Activated CD8-positive, alpha-beta T cell treated with anti-CD3 and anti-CD28 coated beads, Interleukin-2, amount 10 ng/mL, durations not matched to agents 7 days and 5 days (primary cell): ENCODE data around the gene TMEM156. TPM values are rescaled to one million over a fixed set of nuclear protein-coding genes. Genes with fewer than 3 reads are reported as not detected.
"Not testable (repeated sequence)": the region's sequence is repeated elsewhere in the genome, so short reads cannot be mapped to it uniquely, and the experiment has no call there.

Experiments
- ATAC-seq: fragments of 150-1000 bp; cut with Tn5 transposase; one replicate; pipeline ENCODE4 v1.10.0; 2021; ENCODE audit warnings: moderate library complexity
- CTCF ChIA-PET: fragments of 350-600 bp; sonication (Branson Sonifier 250); formaldehyde crosslinking; loops from one replicate; lab custom pipeline; 2021; ENCODE audit warnings: antibody characterized with exemption; lab: Charles Lee
- POLR2A ChIA-PET: fragments of 350-600 bp; sonication (Branson Sonifier 250); formaldehyde crosslinking; loops from one replicate; lab custom pipeline; 2021; ENCODE audit warnings: antibody characterized with exemption; lab: Charles Lee
- DNase-seq: peaks from one replicate; pipeline ENCODE4 v3.0.0-alpha.2; 2020
- H3K27ac Mint-ChIP-seq: one replicate; pipeline ENCODE4 v1.8.0; 2021; ENCODE audit warnings: mild to moderate bottlenecking, mixed read lengths
- H3K27me3 Mint-ChIP-seq: one replicate; pipeline ENCODE4 v1.8.0; 2021; ENCODE audit warnings: low read depth, mixed read lengths
- H3K36me3 Mint-ChIP-seq: one replicate; pipeline ENCODE4 v1.8.0; 2021; ENCODE audit warnings: low read depth, mixed read lengths
- H3K4me1 Mint-ChIP-seq: one replicate; pipeline ENCODE4 v1.8.0; 2021; ENCODE audit warnings: low read depth, mixed read lengths
- H3K4me3 Mint-ChIP-seq: one replicate; pipeline ENCODE4 v1.8.0; 2021; ENCODE audit warnings: mild to moderate bottlenecking, mixed read lengths
- H3K9me3 Mint-ChIP-seq: one replicate; pipeline ENCODE4 v1.8.0; 2022; ENCODE audit warnings: mixed read lengths; ENCODE audit not compliant: insufficient read depth
- total RNA-seq, 2 experiments: library from RNA; stranded (reverse); gene quantifications; one replicate each; pipeline ENCODE4 v1.2.3, GENCODE V29; 2021

The TMEM156 gene
- total RNA-seq, 2 experiments from 2014 or later = 12.4 to 14.1 TPM

- CTCF ChIA-PET = interaction anchor here (1.2 kb wide), 1 partner anchor 121 kb away, joined by 4 read pairs; no protein-coding TSS in a partner anchor
- POLR2A ChIA-PET = interaction anchor here (0.6 kb wide), 1 partner anchor 37 kb away, joined by 4 read pairs; no protein-coding TSS in a partner anchor
- Mint-ChIP-seq H3K27me3 (no peaks in the 10 kb centered on the region), H3K27ac (no peak overlapping the region), H3K9me3 (no peaks in the 10 kb centered on the region), H3K36me3 (peaks cover 45% of the 10 kb centered on the region), H3K4me1 (peaks cover 25% of the 10 kb centered on the region), H3K4me3 (no peak overlapping the region)
- DNase-seq (no peak), ATAC-seq (no peak)
Measured at GRCh38 chr4:39024311-39024865, 7.8 kb downstream of the TMEM156 start.

- no peaks in the 10 kb centered on the region for H3K27me3 Mint-ChIP-seq
- CTCF ChIA-PET = no interaction called here
- H3K4me1 Mint-ChIP-seq = peaks cover 13% of the 10 kb centered on the region
- POLR2A ChIA-PET = no interaction called here
- H3K4me3 Mint-ChIP-seq = no peak overlapping the region
- peaks cover 8% of the 10 kb centered on the region for H3K9me3 Mint-ChIP-seq
- DNase-seq = no peak
- peaks cover 48% of the 10 kb centered on the region for H3K36me3 Mint-ChIP-seq
- ATAC-seq = no peak
- H3K27ac Mint-ChIP-seq = no peak overlapping the region
Measured at GRCh38 chr4:39023059-39023458, 9.2 kb downstream of the TMEM156 start.

- Mint-ChIP-seq H3K9me3 (peaks cover 16% of the 10 kb centered on the region), H3K4me1 (peaks cover 10% of the 10 kb centered on the region), H3K36me3 (peaks cover 55% of the 10 kb centered on the region), H3K27ac (no peak overlapping the region), H3K4me3 (no peak overlapping the region), H3K27me3 (no peaks in the 10 kb centered on the region)
- DNase-seq (no peak), ATAC-seq (no peak)
- ChIA-PET CTCF (no interaction called here), POLR2A (no interaction called here)
Measured at GRCh38 chr4:39022241-39022640, 10.0 kb downstream of the TMEM156 start.

- ChIA-PET CTCF (no interaction called here), POLR2A (no interaction called here)
- Mint-ChIP-seq H3K4me1 (peaks cover 7% of the 10 kb centered on the region), H3K36me3 (peaks cover 57% of the 10 kb centered on the region), H3K27me3 (no peaks in the 10 kb centered on the region), H3K9me3 (peaks cover 19% of the 10 kb centered on the region), H3K27ac (no peak overlapping the region), H3K4me3 (no peak overlapping the region)
- DNase-seq (no peak), ATAC-seq (no peak)
Measured at GRCh38 chr4:39021631-39022030, 10.6 kb downstream of the TMEM156 start.

GRCh38 chr4:39020130-39020529 lies 12.1 kb downstream of the TMEM156 start:
- H3K9me3 Mint-ChIP-seq = peaks cover 32% of the 10 kb centered on the region
- no peaks in the 10 kb centered on the region for H3K4me1 Mint-ChIP-seq
- H3K27me3 Mint-ChIP-seq = no peaks in the 10 kb centered on the region
- ChIA-PET CTCF (no interaction called here), POLR2A (no interaction called here)
- H3K4me3 Mint-ChIP-seq = no peak overlapping the region
- no peak overlapping the region for H3K27ac Mint-ChIP-seq
- DNase-seq (no peak), ATAC-seq (no peak)
- H3K36me3 Mint-ChIP-seq = peaks cover 64% of the 10 kb centered on the region

- no peak overlapping the region for H3K27ac Mint-ChIP-seq
- DNase-seq (no peak), ATAC-seq (no peak)
- ChIA-PET POLR2A (no interaction called here), CTCF (no interaction called here)
- H3K4me3 Mint-ChIP-seq = no peak overlapping the region
- peaks cover 36% of the 10 kb centered on the region for H3K9me3 Mint-ChIP-seq
- no peaks in the 10 kb centered on the region for H3K4me1 Mint-ChIP-seq
- peaks cover 64% of the 10 kb centered on the region for H3K36me3 Mint-ChIP-seq
- no peaks in the 10 kb centered on the region for H3K27me3 Mint-ChIP-seq
Measured at GRCh38 chr4:39014028-39014427, 18.2 kb downstream of the TMEM156 start.

- Mint-ChIP-seq H3K4me3 (no peak overlapping the region), H3K27ac (no peak overlapping the region), H3K4me1 (no peaks in the 10 kb centered on the region), H3K36me3 (peaks cover 28% of the 10 kb centered on the region), H3K27me3 (no peaks in the 10 kb centered on the region), H3K9me3 (peaks cover 2% of the 10 kb centered on the region)
- ChIA-PET POLR2A (no interaction called here), CTCF (no interaction called here)
- ATAC-seq (no peak), DNase-seq (no peak)
Measured at GRCh38 chr4:39004758-39005157, 27.5 kb downstream of the TMEM156 start.

- H3K27me3 Mint-ChIP-seq, H3K4me1 Mint-ChIP-seq, DNase-seq, CTCF ChIA-PET, H3K4me3 Mint-ChIP-seq, H3K9me3 Mint-ChIP-seq, POLR2A ChIA-PET, ATAC-seq, H3K27ac Mint-ChIP-seq: not testable (repeated sequence)
- H3K36me3 Mint-ChIP-seq = peaks cover 43% of the 10 kb centered on the region
Measured at GRCh38 chr4:39002058-39002457, 30.2 kb downstream of the TMEM156 start.

GRCh38 chr4:38995660-38996005 lies 36.6 kb downstream of the TMEM156 start:
- ChIA-PET CTCF (no interaction called here), POLR2A (no interaction called here)
- ATAC-seq (no peak), DNase-seq (no peak)
- Mint-ChIP-seq H3K27me3 (no peaks in the 10 kb centered on the region), H3K27ac (no peak overlapping the region), H3K36me3 (peaks cover 53% of the 10 kb centered on the region), H3K4me3 (no peak overlapping the region), H3K4me1 (no peaks in the 10 kb centered on the region), H3K9me3 (peaks cover 10% of the 10 kb centered on the region)

- no peak overlapping the region for H3K27ac Mint-ChIP-seq
- peaks cover 46% of the 10 kb centered on the region for H3K36me3 Mint-ChIP-seq
- peaks cover 4% of the 10 kb centered on the region for H3K9me3 Mint-ChIP-seq
- H3K4me3 Mint-ChIP-seq = no peak overlapping the region
- ChIA-PET POLR2A (no interaction called here), CTCF (interaction anchor here (0.6 to 1.5 kb wide), 4 partner anchors 52 to 140 kb away, joined by 3 to 5 read pairs (median 4); no protein-coding TSS in a partner anchor)
- H3K4me1 Mint-ChIP-seq = no peaks in the 10 kb centered on the region
- ATAC-seq (no peak), DNase-seq (no peak)
- no peaks in the 10 kb centered on the region for H3K27me3 Mint-ChIP-seq
Measured at GRCh38 chr4:38994135-38994534, 38.1 kb downstream of the TMEM156 start.

- no peaks in the 10 kb centered on the region for H3K4me1 Mint-ChIP-seq
- H3K27ac Mint-ChIP-seq = no peak overlapping the region
- H3K27me3 Mint-ChIP-seq = no peaks in the 10 kb centered on the region
- ATAC-seq = no peak
- no peak for DNase-seq
- no peak overlapping the region for H3K4me3 Mint-ChIP-seq
- H3K9me3 Mint-ChIP-seq = peaks cover 3% of the 10 kb centered on the region
- CTCF ChIA-PET = interaction anchor here (0.6 to 1.5 kb wide), 4 partner anchors 52 to 140 kb away, joined by 3 to 5 read pairs (median 4); no protein-coding TSS in a partner anchor
- POLR2A ChIA-PET = no interaction called here
- H3K36me3 Mint-ChIP-seq = peaks cover 48% of the 10 kb centered on the region
Measured at GRCh38 chr4:38993683-38994082, 38.5 kb downstream of the TMEM156 start.

- POLR2A ChIA-PET = interaction anchor here (0.6 kb wide), 1 partner anchor 11 kb away, joined by 3 read pairs; no protein-coding TSS in a partner anchor
- no peaks in the 10 kb centered on the region for H3K9me3 Mint-ChIP-seq
- no peak overlapping the region for H3K4me3 Mint-ChIP-seq
- no peak for DNase-seq
- no peaks in the 10 kb centered on the region for H3K27me3 Mint-ChIP-seq
- H3K4me1 Mint-ChIP-seq = peaks cover 13% of the 10 kb centered on the region
- CTCF ChIA-PET = no interaction called here
- H3K27ac Mint-ChIP-seq = no peak overlapping the region
- H3K36me3 Mint-ChIP-seq = peaks cover 45% of the 10 kb centered on the region
- no peak for ATAC-seq
Measured at GRCh38 chr4:38990241-38990640, 42.0 kb downstream of the TMEM156 start.

GRCh38 chr4:38989487-38989886 lies 42.7 kb downstream of the TMEM156 start:
- ATAC-seq = no peak
- ChIA-PET CTCF (no interaction called here), POLR2A (no interaction called here)
- peaks cover 16% of the 10 kb centered on the region for H3K4me1 Mint-ChIP-seq
- DNase-seq = no peak
- no peaks in the 10 kb centered on the region for H3K27me3 Mint-ChIP-seq
- H3K27ac Mint-ChIP-seq = no peak overlapping the region
- H3K9me3 Mint-ChIP-seq = no peaks in the 10 kb centered on the region
- peaks cover 41% of the 10 kb centered on the region for H3K36me3 Mint-ChIP-seq
- H3K4me3 Mint-ChIP-seq = no peak overlapping the region
